H1 (cell line): Measurements from ENCODE around the gene PRKAR2A. TPM values are rescaled to one million over a fixed set of nuclear protein-coding genes. Genes with fewer than 3 reads are reported as not detected.

Source experiments
- CTCF ChIA-PET: fragments of 300-600 bp; sonication (Branson Sonifier 250); formaldehyde crosslinking; loops from one replicate; lab custom pipeline; 2021; ENCODE audit not compliant: partially characterized antibody; lab: Charles Lee
- POLR2A ChIA-PET: fragments of 300-600 bp; sonication (Branson Sonifier 250); formaldehyde crosslinking; loops from one replicate; lab custom pipeline; 2021; ENCODE audit warnings: inconsistent platforms; ENCODE audit not compliant: partially characterized antibody; lab: Charles Lee
- DNase-seq, 2 experiments: peaks; one replicate each; pipeline versions ENCODE4 v3.0.0 to v3.0.0-alpha.2; 2010 to 2022; ENCODE audit warnings: low spot score in 2 of 2, low read depth in 1 of 2, mixed read lengths in 1 of 2
- FAIRE-seq: peaks from 2 replicates; lab custom pipeline; 2011; peaks lifted over from hg19 to GRCh38; lab: Jason Lieb, UNC
- H2AFZ ChIP-seq: 2 replicates; pipeline ENCODE4 v1.8.1; 2012; ENCODE audit warnings: low read length, inconsistent platforms
- H2AK5ac ChIP-seq: 2 replicates; pipeline ENCODE4 v1.6.1; 2013; ENCODE audit warnings: low read depth, low read length
- H2BK120ac ChIP-seq: replicated peaks from 2 replicates; pipeline ENCODE3; 2013; ENCODE audit warnings: low read depth, low read length, inconsistent platforms
- H2BK12ac ChIP-seq: 2 replicates; pipeline ENCODE4 v1.6.1; 2013; ENCODE audit warnings: low read depth, low read length
- H2BK15ac ChIP-seq: 2 replicates; pipeline ENCODE4 v1.6.1; 2013; ENCODE audit warnings: low read length
- H2BK20ac ChIP-seq: 2 replicates; pipeline ENCODE4 v1.6.1; 2013; ENCODE audit warnings: low read length
- H2BK5ac ChIP-seq: 2 replicates; pipeline ENCODE4 v1.6.1; 2013; ENCODE audit warnings: low read depth, low read length
- H3K14ac ChIP-seq: 2 replicates; pipeline ENCODE4 v1.6.1; 2013; ENCODE audit warnings: inconsistent platforms; ENCODE audit not compliant: insufficient read length
- H3K18ac ChIP-seq: 2 replicates; pipeline ENCODE4 v1.6.1; 2013; ENCODE audit warnings: low read length; ENCODE audit errors: extremely low read depth
- H3K23ac ChIP-seq: 2 replicates; pipeline ENCODE4 v1.6.1; 2013; ENCODE audit warnings: inconsistent platforms; ENCODE audit not compliant: insufficient read length
- H3K23me2 ChIP-seq: 2 replicates; pipeline ENCODE4 v1.6.1; 2013; ENCODE audit warnings: low read depth, low read length
- H3K27ac ChIP-seq: 2 replicates; pipeline ENCODE4 v1.6.1; 2011; ENCODE audit warnings: low read depth, low read length, inconsistent platforms
- H3K27me3 ChIP-seq, 4 experiments: replicated peaks in 1 of 4; 1 replicate in 1 of 4; 2 replicates in 3 of 4; pipeline versions ENCODE4 v1.6.1 to v1.8.1; 2011 to 2013; ENCODE audit warnings: low read length in 3 of 4, mild to moderate bottlenecking in 3 of 4, inconsistent platforms in 2 of 4, mixed read lengths in 2 of 4, moderate library complexity in 1 of 4; ENCODE audit not compliant: control insufficient read depth in 3 of 4, insufficient read depth in 3 of 4; ENCODE audit errors: extremely low read depth in 1 of 4
- H3K36me3 ChIP-seq, 4 experiments: 2 replicates each; pipeline versions ENCODE4 v1.6.1 to v1.8.1; 2011 to 2013; ENCODE audit warnings: mild to moderate bottlenecking in 4 of 4, low read length in 3 of 4, moderate library complexity in 2 of 4, control low read depth in 1 of 4, inconsistent platforms in 1 of 4; ENCODE audit not compliant: insufficient read depth in 4 of 4, control insufficient read depth in 2 of 4
- H3K4ac ChIP-seq: replicated peaks from 2 replicates; pipeline ENCODE3; 2013; ENCODE audit warnings: low read length, low read depth, mixed read lengths, inconsistent platforms; ENCODE audit not compliant: insufficient read length
- H3K4me1 ChIP-seq, 4 experiments: replicated peaks in 1 of 4; 1 replicate in 1 of 4; 2 replicates in 3 of 4; pipeline versions ENCODE4 v1.6.1 to v1.8.1; 2011 to 2013; ENCODE audit warnings: low read length in 3 of 4, inconsistent platforms in 2 of 4, mixed read lengths in 1 of 4; ENCODE audit not compliant: insufficient read depth in 4 of 4, control insufficient read depth in 3 of 4
- H3K4me2 ChIP-seq, 2 experiments: 2 replicates each; pipeline versions ENCODE4 v1.6.1 to v1.8.1; 2011 to 2013; ENCODE audit warnings: low read depth in 2 of 2, low read length in 2 of 2, control low read depth in 1 of 2, inconsistent platforms in 1 of 2, mild to moderate bottlenecking in 1 of 2; ENCODE audit not compliant: insufficient read depth in 1 of 2
- H3K4me3 ChIP-seq, 4 experiments: fragments of 200-600, 300-600 bp in 1 of 4; sonication (generic), shearing (Covaris generic), sonication (Bioruptor Twin) in 1 of 4; 2 replicates each; pipeline versions ENCODE4 v1.5.1 to v1.8.1; 2011 to 2016; ENCODE audit warnings: low read length in 4 of 4, low read depth in 3 of 4, control low read depth in 2 of 4, inconsistent platforms in 2 of 4, mild to moderate bottlenecking in 2 of 4, mixed read lengths in 1 of 4, moderate library complexity in 1 of 4; ENCODE audit not compliant: insufficient read depth in 2 of 4; ENCODE audit errors: extremely low read depth in 1 of 4
- H3K56ac ChIP-seq: replicated peaks from 2 replicates; pipeline ENCODE3; 2013; ENCODE audit warnings: low read depth, mild to moderate bottlenecking, mixed read lengths, low read length, inconsistent platforms; ENCODE audit not compliant: insufficient read length
- H3K79me1 ChIP-seq: 2 replicates; pipeline ENCODE4 v1.6.1; 2013; ENCODE audit warnings: low read depth, low read length, control low read depth
- H3K79me2 ChIP-seq, 2 experiments: 2 replicates each; pipeline versions ENCODE4 v1.6.1 to v1.8.1; 2012 to 2013; ENCODE audit warnings: low read length in 2 of 2, mild to moderate bottlenecking in 2 of 2, inconsistent platforms in 1 of 2; ENCODE audit not compliant: insufficient read depth in 2 of 2, control insufficient read depth in 1 of 2
- H3K9ac ChIP-seq, 4 experiments: replicated peaks in 1 of 4; 1 replicate in 1 of 4; 2 replicates in 3 of 4; pipeline versions ENCODE4 v1.6.1 to v1.8.1; 2011 to 2013; ENCODE audit warnings: low read depth in 3 of 4, low read length in 3 of 4, control low read depth in 2 of 4, mild to moderate bottlenecking in 2 of 4, moderate library complexity in 2 of 4, inconsistent platforms in 1 of 4; ENCODE audit errors: extremely low read depth in 1 of 4
- H3K9me3 ChIP-seq, 2 experiments: 2 replicates each; pipeline versions ENCODE4 v1.6.1 to v1.8.1; 2012 to 2013; ENCODE audit warnings: mild to moderate bottlenecking in 2 of 2, moderate library complexity in 2 of 2, control low read depth in 1 of 2, inconsistent platforms in 1 of 2, low read depth in 1 of 2, low read length in 1 of 2, mixed read lengths in 1 of 2; ENCODE audit not compliant: insufficient read depth in 2 of 2
- H4K20me1 ChIP-seq, 2 experiments: replicated peaks in 1 of 2; 2 replicates each; pipeline versions ENCODE3 to v1.8.1; 2011 to 2013; ENCODE audit warnings: inconsistent platforms in 2 of 2, low read length in 2 of 2, mild to moderate bottlenecking in 1 of 2; ENCODE audit not compliant: insufficient read depth in 2 of 2, control insufficient read depth in 1 of 2
- H4K5ac ChIP-seq: 2 replicates; pipeline ENCODE4 v1.6.1; 2013; ENCODE audit warnings: low read length, low read depth, mixed read lengths, inconsistent platforms; ENCODE audit not compliant: insufficient read length
- H4K8ac ChIP-seq: 2 replicates; pipeline ENCODE4 v1.8.0; 2013; ENCODE audit warnings: mild to moderate bottlenecking, moderate library complexity, low read length, inconsistent platforms; ENCODE audit not compliant: insufficient read depth; ENCODE audit errors: extremely low read depth
- H4K91ac ChIP-seq: replicated peaks from 2 replicates; pipeline ENCODE3; 2013; ENCODE audit warnings: low read length, mixed read lengths, inconsistent platforms; ENCODE audit not compliant: insufficient read length
- ASH2L ChIP-seq: fragments of 200-600, 300-600 bp; sonication (generic); IDR thresholded peaks from one replicate; pipeline ENCODE4 v1.7.1; 2017; ENCODE audit warnings: low read length
- EZH2 ChIP-seq: fragments of 200-600 bp; sonication (generic); IDR thresholded peaks from 2 replicates; pipeline ENCODE4 v1.7.1; 2012; ENCODE audit warnings: low read depth, mild to moderate bottlenecking, moderate library complexity, low read length, inconsistent platforms; ENCODE audit not compliant: severe bottlenecking
- GABPA ChIP-seq: IDR thresholded peaks from 2 replicates; pipeline ENCODE4 v1.6.1; 2011; ENCODE audit warnings: mild to moderate bottlenecking, low read length, moderate library complexity, borderline replicate concordance; ENCODE audit not compliant: insufficient read depth
- PHF8 ChIP-seq: fragments of 200-600 bp; sonication (generic); conservative IDR thresholded peaks from 2 replicates; pipeline ENCODE4 v1.7.1; 2012; ENCODE audit warnings: low read depth, mild to moderate bottlenecking, inconsistent platforms, low read length, moderate library complexity
- RBBP5 ChIP-seq: IDR thresholded peaks from 2 replicates; pipeline ENCODE4 v1.7.1; 2012; ENCODE audit warnings: low read depth, mild to moderate bottlenecking, inconsistent platforms, low read length, moderate library complexity, borderline replicate concordance
- SIN3A ChIP-seq, 2 experiments: IDR thresholded peaks in 1 of 2; conservative IDR thresholded peaks in 1 of 2; 2 replicates each; pipeline ENCODE4 v1.6.1; 2011 to 2012; ENCODE audit warnings: low read length in 2 of 2, improper control_type of control experiment in 1 of 2, low read depth in 1 of 2, mild to moderate bottlenecking in 1 of 2
- TAF1 ChIP-seq: IDR thresholded peaks from 2 replicates; pipeline ENCODE4 v1.6.1; 2011; ENCODE audit warnings: mild to moderate bottlenecking, low read depth, low read length
- TAF7 ChIP-seq: optimal IDR thresholded peaks from 2 replicates; pipeline ENCODE3; 2011; ENCODE audit warnings: low read depth, mild to moderate bottlenecking, inconsistent platforms, low read length, moderate library complexity, borderline replicate concordance
- TEAD4 ChIP-seq: IDR thresholded peaks from 2 replicates; pipeline ENCODE4 v1.6.1; 2012; ENCODE audit warnings: low read depth, low read length, inconsistent platforms, mixed read lengths
- WGBS, 2 experiments: shearing (Covaris generic) in 1 of 2; methylation state at CpG; one replicate each; pipeline versions ENCODE4 v1.1.6 to v1.1.7; 2013 to 2015; ENCODE audit warnings: low lambda C conversion rate in 2 of 2, mixed read lengths in 2 of 2, inconsistent platforms in 1 of 2, low coverage in 1 of 2, missing lambda C conversion rate in 1 of 2; ENCODE audit not compliant: insufficient replicate concordance in 2 of 2, insufficient coverage in 1 of 2, insufficient read length in 1 of 2; ENCODE audit errors: extremely low coverage in 1 of 2, missing lambda C conversion rate in 1 of 2; 5-methylcytosine and 5-hydroxymethylcytosine counted together
- polyA plus RNA-seq, 7 experiments: library from polyadenylated mRNA; depleted of rRNA in 3 of 7; stranded (reverse) in 5 of 7; unstranded in 2 of 7; fragments of >200 nt in 5 of 7; fragments of 200-250 nt in 2 of 7; gene quantifications; 1 replicate in 5 of 7; 2 replicates in 1 of 7; 4 replicates in 1 of 7; pipeline versions ENCODE4 v1.2.1 to v1.2.3, GENCODE V29; 2011 to 2013; ENCODE audit warnings: missing spikeins in 2 of 7, mixed read lengths in 2 of 7
- total RNA-seq: library from RNA; stranded (reverse); fragmentation: NEBNext Ultra II Directional; extraction: Animal tissue kit (Norgen Biotek cat#: 25700); gene quantifications from 2 replicates; pipeline ENCODE4 v1.2.1, GENCODE V29; 2021
- TF ChIP-seq, protein P1 (sequence below), 3 experiments: IDR thresholded peaks; 1 replicate in 2 of 3; 2 replicates in 1 of 3; pipeline versions ENCODE4 v1.5.1 to v1.6.1; 2011; ENCODE audit warnings: low read length in 3 of 3, mild to moderate bottlenecking in 3 of 3, inconsistent platforms in 2 of 3, low read depth in 1 of 3, moderate library complexity in 1 of 3; ENCODE audit not compliant: insufficient read depth in 1 of 3; ENCODE audit errors: control extremely low read depth in 1 of 3

PRKAR2A gene
- total and polyA plus RNA-seq, 2 of the 8 experiments (the other 6 are each of a cell fraction or from before 2014, with no cell fraction given), result 6.3 to 42.4 TPM

DNA sequence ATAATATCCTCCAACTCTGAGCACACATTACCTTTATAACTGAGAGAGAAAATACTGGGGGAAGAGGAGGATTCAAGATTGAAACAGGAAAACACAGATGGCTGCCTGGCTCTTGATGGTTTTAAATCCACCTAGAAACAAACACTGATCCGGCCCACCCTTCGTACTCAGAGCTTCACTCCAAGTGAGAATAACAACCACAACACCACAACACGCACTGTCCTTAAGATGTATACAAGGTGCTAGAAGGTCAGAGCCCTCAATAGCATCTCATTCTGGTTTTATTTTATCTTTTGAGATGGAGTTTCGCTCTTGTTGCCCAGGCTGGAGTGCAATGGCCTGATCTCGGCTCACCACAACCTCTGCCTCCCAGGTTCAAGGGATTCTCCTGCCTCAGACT lies 140.5 kb downstream of the PRKAR2A start:
- Histone ChIP-seq H3K27ac (no peak overlapping the region), H3K79me1 (peaks cover 2% of the 10 kb centered on the region; the same call in 1 of the 2 replicates), H3K18ac (no peak overlapping the region), H3K56ac (no peak overlapping the region), H2BK15ac (no peak overlapping the region), H2AK5ac (no peak overlapping the region), H3K79me2 (peaks cover 57 to 91% of the 10 kb centered on the region in 2 experiments), H2BK12ac (no peak overlapping the region), H2BK20ac (no peak overlapping the region), H2BK5ac (no peak overlapping the region), H3K4me3 (no peak overlapping the region), H4K8ac (no peak overlapping the region), H3K4me1 (peaks cover 0 to 9% (median 4%) of the 10 kb centered on the region in 4 experiments; a peak in 6 of 7 replicates), H3K4ac (no peak overlapping the region), H3K36me3 (peaks cover 7 to 60% (median 18%) of the 10 kb centered on the region in 4 experiments), H3K23ac (no peak overlapping the region), H3K23me2 (no peaks in the 10 kb centered on the region), H3K4me2 (no peak overlapping the region), H3K14ac (no peak overlapping the region), H3K27me3 (no peaks in the 10 kb centered on the region), H4K5ac (no peak overlapping the region), H2AFZ (no peak overlapping the region), H4K20me1 (peaks cover 16 to 30% of the 10 kb centered on the region in 2 experiments), H2BK120ac (no peak overlapping the region), H3K9ac (no peak overlapping the region), H4K91ac (no peak overlapping the region), H3K9me3 (no peaks in the 10 kb centered on the region)
- FAIRE-seq, result no peak
- DNase-seq, result no peak
- 93% methylated on average over 5 of the region's 5 CpGs; no CpG with 5 or more reads in 1 of the 2 experiments for WGBS, 2 experiments
- POLR2A ChIA-PET, result interaction anchor here (1.2 to 13.3 kb wide), 4 partner anchors 8 to 140 kb away, joined by 4 to 187 read pairs (median 48); partner anchors contain the start of genes IP6K2 and PRKAR2A
- TF ChIP-seq, protein P1, sequence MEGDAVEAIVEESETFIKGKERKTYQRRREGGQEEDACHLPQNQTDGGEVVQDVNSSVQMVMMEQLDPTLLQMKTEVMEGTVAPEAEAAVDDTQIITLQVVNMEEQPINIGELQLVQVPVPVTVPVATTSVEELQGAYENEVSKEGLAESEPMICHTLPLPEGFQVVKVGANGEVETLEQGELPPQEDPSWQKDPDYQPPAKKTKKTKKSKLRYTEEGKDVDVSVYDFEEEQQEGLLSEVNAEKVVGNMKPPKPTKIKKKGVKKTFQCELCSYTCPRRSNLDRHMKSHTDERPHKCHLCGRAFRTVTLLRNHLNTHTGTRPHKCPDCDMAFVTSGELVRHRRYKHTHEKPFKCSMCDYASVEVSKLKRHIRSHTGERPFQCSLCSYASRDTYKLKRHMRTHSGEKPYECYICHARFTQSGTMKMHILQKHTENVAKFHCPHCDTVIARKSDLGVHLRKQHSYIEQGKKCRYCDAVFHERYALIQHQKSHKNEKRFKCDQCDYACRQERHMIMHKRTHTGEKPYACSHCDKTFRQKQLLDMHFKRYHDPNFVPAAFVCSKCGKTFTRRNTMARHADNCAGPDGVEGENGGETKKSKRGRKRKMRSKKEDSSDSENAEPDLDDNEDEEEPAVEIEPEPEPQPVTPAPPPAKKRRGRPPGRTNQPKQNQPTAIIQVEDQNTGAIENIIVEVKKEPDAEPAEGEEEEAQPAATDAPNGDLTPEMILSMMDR (IDR thresholded peaks at IDR 0.05; ENCODE audit: control extremely low read depth in 1 of 3, insufficient read depth in 1 of 3, low read depth in 1 of 3, low read length in 3 of 3), result no peak
- TF ChIP-seq RBBP5 (no peak), TEAD4 (no peak), PHF8 (no peak), EZH2 (no peak), SIN3A (conservative IDR thresholded peaks at IDR 0.05 in 1 of 2, IDR thresholded peaks at IDR 0.05 in 1 of 2; ENCODE audit: low read depth in 1 of 2, low read length in 2 of 2) (no peak), TAF1 (no peak), TAF7 (no peak), GABPA (no peak), ASH2L (no peak)
- CTCF ChIA-PET, result interaction anchor here (1.5 to 1.6 kb wide), 2 partner anchors 32 to 71 kb away, joined by 4 to 7 read pairs; no protein-coding TSS in a partner anchor
